ENCODE data around the gene CGB5.

- TF ChIP-seq, protein P1, sequence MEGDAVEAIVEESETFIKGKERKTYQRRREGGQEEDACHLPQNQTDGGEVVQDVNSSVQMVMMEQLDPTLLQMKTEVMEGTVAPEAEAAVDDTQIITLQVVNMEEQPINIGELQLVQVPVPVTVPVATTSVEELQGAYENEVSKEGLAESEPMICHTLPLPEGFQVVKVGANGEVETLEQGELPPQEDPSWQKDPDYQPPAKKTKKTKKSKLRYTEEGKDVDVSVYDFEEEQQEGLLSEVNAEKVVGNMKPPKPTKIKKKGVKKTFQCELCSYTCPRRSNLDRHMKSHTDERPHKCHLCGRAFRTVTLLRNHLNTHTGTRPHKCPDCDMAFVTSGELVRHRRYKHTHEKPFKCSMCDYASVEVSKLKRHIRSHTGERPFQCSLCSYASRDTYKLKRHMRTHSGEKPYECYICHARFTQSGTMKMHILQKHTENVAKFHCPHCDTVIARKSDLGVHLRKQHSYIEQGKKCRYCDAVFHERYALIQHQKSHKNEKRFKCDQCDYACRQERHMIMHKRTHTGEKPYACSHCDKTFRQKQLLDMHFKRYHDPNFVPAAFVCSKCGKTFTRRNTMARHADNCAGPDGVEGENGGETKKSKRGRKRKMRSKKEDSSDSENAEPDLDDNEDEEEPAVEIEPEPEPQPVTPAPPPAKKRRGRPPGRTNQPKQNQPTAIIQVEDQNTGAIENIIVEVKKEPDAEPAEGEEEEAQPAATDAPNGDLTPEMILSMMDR (IDR thresholded peaks at IDR 0.05), result no peak
- TF ChIP-seq POLR2A (IDR thresholded peaks at IDR 0.05), result no peak
These were observed 15.4 kb downstream of the CGB5 start for GRCh38 chr19:49059053-49059452.

Data from vagina (tissue), 2 donors.